Measurements from ENCODE around the gene CCDC127. TPM values are rescaled to one million over a fixed set of nuclear protein-coding genes. Genes with fewer than 3 reads are reported as not detected.
"Not testable (repeated sequence)": the region's sequence is repeated elsewhere in the genome, so short reads cannot be mapped to it uniquely, and the experiment has no call there.

The CCDC127 gene
- total RNA-seq, 1 donor from 2014 or later, result 11.1 TPM

- H3K36me3 Mint-ChIP-seq (ENCODE audit: unreplicated experiment), result peaks cover 20% of the 10 kb centered on the region
- H3K27ac Mint-ChIP-seq (ENCODE audit: unreplicated experiment), result no peak overlapping the region
- H3K4me3 Mint-ChIP-seq (ENCODE audit: unreplicated experiment), result no peak overlapping the region
- no peaks in the 10 kb centered on the region for H3K9me3 Mint-ChIP-seq (ENCODE audit: unreplicated experiment)
- H3K27me3 Mint-ChIP-seq (ENCODE audit: unreplicated experiment), result no peaks in the 10 kb centered on the region
- TF ChIP-seq, protein P1, sequence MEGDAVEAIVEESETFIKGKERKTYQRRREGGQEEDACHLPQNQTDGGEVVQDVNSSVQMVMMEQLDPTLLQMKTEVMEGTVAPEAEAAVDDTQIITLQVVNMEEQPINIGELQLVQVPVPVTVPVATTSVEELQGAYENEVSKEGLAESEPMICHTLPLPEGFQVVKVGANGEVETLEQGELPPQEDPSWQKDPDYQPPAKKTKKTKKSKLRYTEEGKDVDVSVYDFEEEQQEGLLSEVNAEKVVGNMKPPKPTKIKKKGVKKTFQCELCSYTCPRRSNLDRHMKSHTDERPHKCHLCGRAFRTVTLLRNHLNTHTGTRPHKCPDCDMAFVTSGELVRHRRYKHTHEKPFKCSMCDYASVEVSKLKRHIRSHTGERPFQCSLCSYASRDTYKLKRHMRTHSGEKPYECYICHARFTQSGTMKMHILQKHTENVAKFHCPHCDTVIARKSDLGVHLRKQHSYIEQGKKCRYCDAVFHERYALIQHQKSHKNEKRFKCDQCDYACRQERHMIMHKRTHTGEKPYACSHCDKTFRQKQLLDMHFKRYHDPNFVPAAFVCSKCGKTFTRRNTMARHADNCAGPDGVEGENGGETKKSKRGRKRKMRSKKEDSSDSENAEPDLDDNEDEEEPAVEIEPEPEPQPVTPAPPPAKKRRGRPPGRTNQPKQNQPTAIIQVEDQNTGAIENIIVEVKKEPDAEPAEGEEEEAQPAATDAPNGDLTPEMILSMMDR (IDR thresholded peaks at IDR 0.05), result no peak
- DNase-seq (ENCODE audit: extremely low spot score, unreplicated experiment), result no peak
- no peaks in the 10 kb centered on the region for H3K4me1 Mint-ChIP-seq (ENCODE audit: unreplicated experiment)
Measured at GRCh38 chr5:199950-200645, 17.9 kb downstream of the CCDC127 start.

- H3K4me1 Mint-ChIP-seq (ENCODE audit: unreplicated experiment), result no peaks in the 10 kb centered on the region
- H3K36me3 Mint-ChIP-seq (ENCODE audit: unreplicated experiment), result peaks cover 13% of the 10 kb centered on the region
- no peak overlapping the region for H3K27ac Mint-ChIP-seq (ENCODE audit: unreplicated experiment)
- no peak overlapping the region for H3K4me3 Mint-ChIP-seq (ENCODE audit: unreplicated experiment)
- TF ChIP-seq, protein P1 (IDR thresholded peaks at IDR 0.05), result no peak
- no peaks in the 10 kb centered on the region for H3K27me3 Mint-ChIP-seq (ENCODE audit: unreplicated experiment)
- no peaks in the 10 kb centered on the region for H3K9me3 Mint-ChIP-seq (ENCODE audit: unreplicated experiment)
- no peak for DNase-seq (ENCODE audit: extremely low spot score, unreplicated experiment)
Measured at GRCh38 chr5:199197-199949, 18.6 kb downstream of the CCDC127 start.

- Mint-ChIP-seq H3K4me1 (ENCODE audit: unreplicated experiment) (no peaks in the 10 kb centered on the region), H3K27ac (ENCODE audit: unreplicated experiment) (no peak overlapping the region), H3K4me3 (ENCODE audit: unreplicated experiment) (no peak overlapping the region), H3K27me3 (ENCODE audit: unreplicated experiment) (no peaks in the 10 kb centered on the region), H3K36me3 (ENCODE audit: unreplicated experiment) (peaks cover 7% of the 10 kb centered on the region), H3K9me3 (ENCODE audit: unreplicated experiment) (no peaks in the 10 kb centered on the region)
- DNase-seq (ENCODE audit: extremely low spot score, unreplicated experiment), result no peak
- TF ChIP-seq, protein P1 (IDR thresholded peaks at IDR 0.05), result no peak
Measured at GRCh38 chr5:198516-199196, 19.3 kb downstream of the CCDC127 start.

DNA sequence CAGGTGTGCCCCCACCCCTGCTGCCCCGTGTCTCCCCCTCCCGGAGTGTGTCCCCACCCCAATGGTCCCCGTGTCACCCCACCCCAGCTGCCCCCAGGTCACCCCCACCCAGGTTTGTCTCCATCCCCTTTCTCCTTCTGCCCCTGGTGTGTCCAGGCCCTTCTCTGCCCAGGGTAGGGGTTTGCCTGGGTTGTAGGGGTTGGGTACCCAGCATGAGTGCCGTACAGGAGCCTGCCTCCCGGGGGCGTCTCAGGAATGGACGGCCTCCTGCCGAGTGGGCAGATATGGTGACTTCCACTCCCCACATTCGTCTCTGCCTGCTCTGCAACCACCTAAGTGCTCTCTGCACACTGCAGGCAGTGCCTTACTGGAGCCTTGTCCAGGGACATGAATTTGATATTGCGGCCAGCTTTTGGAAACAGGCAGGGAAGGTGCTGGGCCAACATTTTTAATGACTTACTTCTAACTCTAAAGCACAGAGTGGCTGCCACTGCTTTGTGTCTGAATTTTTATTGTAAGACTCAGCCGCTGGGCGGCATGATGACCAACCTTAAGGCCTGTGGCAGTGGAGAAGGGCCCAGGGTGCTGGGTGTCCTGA lies 20.0 kb downstream of the CCDC127 start:
- Mint-ChIP-seq H3K27ac (ENCODE audit: unreplicated experiment) (no peak overlapping the region), H3K9me3 (ENCODE audit: unreplicated experiment) (no peaks in the 10 kb centered on the region), H3K27me3 (ENCODE audit: unreplicated experiment) (no peaks in the 10 kb centered on the region), H3K4me1 (ENCODE audit: unreplicated experiment) (no peaks in the 10 kb centered on the region), H3K4me3 (ENCODE audit: unreplicated experiment) (no peak overlapping the region), H3K36me3 (ENCODE audit: unreplicated experiment) (peaks cover 3% of the 10 kb centered on the region)
- TF ChIP-seq, protein P1 (IDR thresholded peaks at IDR 0.05), result no peak
- no peak for DNase-seq (ENCODE audit: extremely low spot score, unreplicated experiment)

GRCh38 chr5:197031-197430 lies 20.9 kb downstream of the CCDC127 start:
- H3K4me3 Mint-ChIP-seq (ENCODE audit: unreplicated experiment); H3K27me3 Mint-ChIP-seq (ENCODE audit: unreplicated experiment); H3K9me3 Mint-ChIP-seq (ENCODE audit: unreplicated experiment); DNase-seq (ENCODE audit: extremely low spot score, unreplicated experiment); H3K27ac Mint-ChIP-seq (ENCODE audit: unreplicated experiment); H3K4me1 Mint-ChIP-seq (ENCODE audit: unreplicated experiment); H3K36me3 Mint-ChIP-seq (ENCODE audit: unreplicated experiment): not testable (repeated sequence)
